H9 (cell line): ENCODE measurements around the gene SLC17A3. TPM values are rescaled to one million over a fixed set of nuclear protein-coding genes. Genes with fewer than 3 reads are reported as not detected.
A peak's percentile ranks its signal among the peaks of the same experiment; 100 is the strongest.

Experiments
- DNase-seq: peaks from one replicate; pipeline ENCODE4 v3.0.0-alpha.2; 2017
- H2AFZ ChIP-seq: one replicate; pipeline ENCODE4 v1.6.1; 2013; ENCODE audit warnings: mild to moderate bottlenecking, low read length, control low read depth, moderate library complexity
- H2AK5ac ChIP-seq: 2 replicates; pipeline ENCODE4 v1.6.1; 2013; ENCODE audit warnings: low read length, control low read depth, mixed read lengths; ENCODE audit not compliant: insufficient read length
- H2BK120ac ChIP-seq: one replicate; pipeline ENCODE4 v1.6.1; 2013; ENCODE audit warnings: low read depth, mild to moderate bottlenecking, low read length, control low read depth, inconsistent platforms; ENCODE audit not compliant: poor library complexity, severe bottlenecking
- H2BK12ac ChIP-seq: 2 replicates; pipeline ENCODE4 v1.6.1; 2013; ENCODE audit warnings: low read length, control low read depth, mixed read lengths, low read depth; ENCODE audit not compliant: insufficient read length
- H2BK15ac ChIP-seq: 2 replicates; pipeline ENCODE4 v1.6.1; 2013; ENCODE audit warnings: low read depth, low read length, control low read depth
- H2BK20ac ChIP-seq: one replicate; pipeline ENCODE4 v1.6.1; 2013; ENCODE audit warnings: low read depth, mild to moderate bottlenecking, low read length, control low read depth, inconsistent platforms; ENCODE audit not compliant: poor library complexity, severe bottlenecking
- H2BK5ac ChIP-seq: 2 replicates; pipeline ENCODE4 v1.6.1; 2013; ENCODE audit warnings: low read length, control low read depth, mixed read lengths; ENCODE audit not compliant: insufficient read length
- H3K14ac ChIP-seq: 2 replicates; pipeline ENCODE4 v1.6.1; 2013; ENCODE audit warnings: low read length, control low read depth; ENCODE audit not compliant: insufficient read depth
- H3K18ac ChIP-seq: 2 replicates; pipeline ENCODE4 v1.6.1; 2013; ENCODE audit warnings: low read depth, mild to moderate bottlenecking, mixed read lengths, low read length, control low read depth; ENCODE audit not compliant: insufficient read length
- H3K23ac ChIP-seq: 2 replicates; pipeline ENCODE4 v1.6.1; 2013; ENCODE audit warnings: low read length, control low read depth, mixed read lengths, low read depth; ENCODE audit not compliant: insufficient read length
- H3K23me2 ChIP-seq: 2 replicates; pipeline ENCODE4 v1.6.1; 2013; ENCODE audit warnings: low read depth, mild to moderate bottlenecking, mixed read lengths, low read length, control low read depth; ENCODE audit not compliant: insufficient read length, poor library complexity, severe bottlenecking
- H3K27ac ChIP-seq: 2 replicates; pipeline ENCODE4 v1.5.1; 2013; ENCODE audit warnings: low read length, control low read depth, mixed read lengths, low read depth; ENCODE audit not compliant: insufficient read length
- H3K27me3 ChIP-seq: 2 replicates; pipeline ENCODE4 v1.6.1; 2013; ENCODE audit warnings: low read length, control low read depth, inconsistent platforms; ENCODE audit not compliant: insufficient read depth
- H3K4ac ChIP-seq: 2 replicates; pipeline ENCODE4 v1.6.1; 2013; ENCODE audit warnings: low read depth, mild to moderate bottlenecking, control low read depth, inconsistent platforms, low read length, moderate library complexity
- H3K4me1 ChIP-seq: 2 replicates; pipeline ENCODE4 v1.6.1; 2013; ENCODE audit warnings: low read length, control low read depth, inconsistent platforms; ENCODE audit not compliant: insufficient read depth
- H3K4me2 ChIP-seq: 2 replicates; pipeline ENCODE4 v1.6.1; 2013; ENCODE audit warnings: low read length, control low read depth, mixed read lengths; ENCODE audit not compliant: insufficient read length, insufficient read depth
- H3K56ac ChIP-seq: 2 replicates; pipeline ENCODE4 v1.6.1; 2013; ENCODE audit warnings: low read depth, mild to moderate bottlenecking, mixed read lengths, low read length, control low read depth; ENCODE audit not compliant: insufficient read length
- H3K79me1 ChIP-seq: 2 replicates; pipeline ENCODE4 v1.6.1; 2013; ENCODE audit warnings: low read depth, mild to moderate bottlenecking, moderate library complexity, low read length, control low read depth, inconsistent platforms; ENCODE audit not compliant: insufficient read depth, poor library complexity, severe bottlenecking
- H3K79me2 ChIP-seq: 2 replicates; pipeline ENCODE4 v1.6.1; 2013; ENCODE audit warnings: low read length, control low read depth, inconsistent platforms; ENCODE audit not compliant: insufficient read depth
- H3K9ac ChIP-seq: 2 replicates; pipeline ENCODE4 v1.6.1; 2013; ENCODE audit warnings: low read length, control low read depth, mixed read lengths; ENCODE audit not compliant: insufficient read length; ENCODE audit errors: extremely low read depth
- H3K9me3 ChIP-seq: one replicate; pipeline ENCODE4 v1.6.1; 2013; ENCODE audit warnings: low read depth, low read length, inconsistent platforms; ENCODE audit not compliant: control insufficient read depth
- H3T11ph ChIP-seq: one replicate; pipeline ENCODE4 v1.6.1; 2013; ENCODE audit warnings: mild to moderate bottlenecking, low read length, control low read depth, inconsistent platforms
- H4K20me1 ChIP-seq: one replicate; pipeline ENCODE4 v1.6.1; 2013; ENCODE audit not compliant: control insufficient read depth, insufficient read length, insufficient read depth
- H4K5ac ChIP-seq: 2 replicates; pipeline ENCODE4 v1.6.1; 2013; ENCODE audit warnings: low read depth, mild to moderate bottlenecking, mixed read lengths, low read length, control low read depth; ENCODE audit not compliant: insufficient read length
- H4K8ac ChIP-seq: replicated peaks from 2 replicates; pipeline ENCODE4 v1.6.1; 2013; ENCODE audit warnings: low read length, control low read depth, mixed read lengths, low read depth; ENCODE audit not compliant: insufficient read length
- H4K91ac ChIP-seq: 2 replicates; pipeline ENCODE4 v1.6.1; 2013; ENCODE audit warnings: low read depth, mild to moderate bottlenecking, moderate library complexity, mixed read lengths, low read length, control low read depth; ENCODE audit not compliant: insufficient read length
- H3K27ac Mint-ChIP-seq, 3 experiments: 2 replicates in 2 of 3; 3 replicates in 1 of 3; pipeline ENCODE4 v1.8.0; 2020 to 2021; ENCODE audit warnings: mixed read lengths in 3 of 3, mild to moderate bottlenecking in 1 of 3, moderate library complexity in 1 of 3
- H3K27me3 Mint-ChIP-seq: 2 replicates; pipeline ENCODE4 v1.8.0; 2021; ENCODE audit warnings: low read depth, mild to moderate bottlenecking, moderate library complexity, mixed read lengths
- H3K36me3 Mint-ChIP-seq, 3 experiments: 2 replicates in 2 of 3; 3 replicates in 1 of 3; pipeline ENCODE4 v1.8.0; 2020 to 2021; ENCODE audit warnings: low read depth in 3 of 3, mixed read lengths in 3 of 3; ENCODE audit not compliant: insufficient read depth in 1 of 3
- H3K4me1 Mint-ChIP-seq, 2 experiments: 2 replicates each; pipeline ENCODE4 v1.8.0; 2020; ENCODE audit warnings: mixed read lengths in 2 of 2
- H3K4me3 Mint-ChIP-seq, 2 experiments: 2 replicates in 1 of 2; 3 replicates in 1 of 2; pipeline ENCODE4 v1.8.0; 2020 to 2021; ENCODE audit warnings: mild to moderate bottlenecking in 2 of 2, mixed read lengths in 2 of 2, moderate library complexity in 1 of 2
- H3K9me3 Mint-ChIP-seq, 2 experiments: 2 replicates in 1 of 2; 3 replicates in 1 of 2; pipeline ENCODE4 v1.8.0; 2020; ENCODE audit warnings: mild to moderate bottlenecking in 2 of 2, mixed read lengths in 2 of 2, moderate library complexity in 1 of 2
- WGBS: extraction: QIAGEN DNeasy Blood & Tissue Kit; methylation state at CpG from one replicate; pipeline ENCODE4 v1.1.7; 2013; ENCODE audit warnings: missing lambda C conversion rate, low lambda C conversion rate, mixed read lengths; ENCODE audit not compliant: insufficient read length; ENCODE audit errors: extremely low coverage; 5-methylcytosine and 5-hydroxymethylcytosine counted together
- total RNA-seq: library from RNA; stranded (reverse); gene quantifications from 2 replicates; pipeline ENCODE4 v1.2.1, GENCODE V29; 2021
- TF ChIP-seq, protein P1 (sequence below): fragments of 200-600 bp; sonication (generic); conservative IDR thresholded peaks from 3 replicates; pipeline ENCODE4 v1.8.0; 2021; ENCODE audit warnings: antibody characterized with exemption, mild to moderate bottlenecking

Gene SLC17A3
- total RNA-seq, 1 experiment from 2014 or later = not detected

DNA sequence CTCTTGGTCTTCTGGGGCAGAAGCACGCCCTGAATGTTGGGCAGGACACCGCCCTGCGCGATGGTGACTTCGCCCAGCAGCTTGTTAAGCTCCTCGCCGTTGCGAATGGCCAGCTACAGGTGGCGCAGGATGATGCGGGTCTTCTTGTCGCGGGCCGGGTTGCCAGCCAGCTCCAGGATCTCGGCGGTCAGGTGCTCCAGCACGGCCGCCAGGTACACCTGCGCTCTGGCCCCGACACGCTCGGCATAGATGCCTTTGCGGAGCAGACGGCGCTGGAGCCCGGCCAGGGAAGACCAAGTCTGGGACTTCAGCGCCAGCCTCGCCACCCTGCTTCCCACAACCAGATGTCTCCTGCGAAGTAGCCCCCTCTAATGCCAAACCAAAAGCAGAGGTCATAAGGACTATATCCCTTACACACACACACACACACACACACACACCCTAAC lies 8.0 kb upstream of the SLC17A3 start:
- H4K91ac ChIP-seq = no peak overlapping the region
- no peak overlapping the region for H2BK15ac ChIP-seq
- H3K23me2 ChIP-seq = no peaks in the 10 kb centered on the region
- H4K5ac ChIP-seq = no peak overlapping the region
- no peaks in the 10 kb centered on the region for H3K79me2 ChIP-seq
- H2BK5ac ChIP-seq = no peak overlapping the region
- H3K4me2 ChIP-seq = no peak overlapping the region
- H3K4ac ChIP-seq = no peak overlapping the region
- no peak overlapping the region for H3K27ac ChIP-seq
- no peak overlapping the region for H3K27ac Mint-ChIP-seq
- peak; percentile 85 for DNase-seq
- H3K27me3 ChIP-seq = no peaks in the 10 kb centered on the region
- TF ChIP-seq, protein P1, sequence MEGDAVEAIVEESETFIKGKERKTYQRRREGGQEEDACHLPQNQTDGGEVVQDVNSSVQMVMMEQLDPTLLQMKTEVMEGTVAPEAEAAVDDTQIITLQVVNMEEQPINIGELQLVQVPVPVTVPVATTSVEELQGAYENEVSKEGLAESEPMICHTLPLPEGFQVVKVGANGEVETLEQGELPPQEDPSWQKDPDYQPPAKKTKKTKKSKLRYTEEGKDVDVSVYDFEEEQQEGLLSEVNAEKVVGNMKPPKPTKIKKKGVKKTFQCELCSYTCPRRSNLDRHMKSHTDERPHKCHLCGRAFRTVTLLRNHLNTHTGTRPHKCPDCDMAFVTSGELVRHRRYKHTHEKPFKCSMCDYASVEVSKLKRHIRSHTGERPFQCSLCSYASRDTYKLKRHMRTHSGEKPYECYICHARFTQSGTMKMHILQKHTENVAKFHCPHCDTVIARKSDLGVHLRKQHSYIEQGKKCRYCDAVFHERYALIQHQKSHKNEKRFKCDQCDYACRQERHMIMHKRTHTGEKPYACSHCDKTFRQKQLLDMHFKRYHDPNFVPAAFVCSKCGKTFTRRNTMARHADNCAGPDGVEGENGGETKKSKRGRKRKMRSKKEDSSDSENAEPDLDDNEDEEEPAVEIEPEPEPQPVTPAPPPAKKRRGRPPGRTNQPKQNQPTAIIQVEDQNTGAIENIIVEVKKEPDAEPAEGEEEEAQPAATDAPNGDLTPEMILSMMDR = no peak; the same call in 2 of the 3 replicates
- no peak overlapping the region for H3K18ac ChIP-seq
- no peak overlapping the region for H2BK120ac ChIP-seq
- H3K4me1 Mint-ChIP-seq = 0 out of 4 replicates have a peak, but pooled peaks cover 0 to 2% of the 10 kb centered on the region in 2 experiments
- H3K9me3 Mint-ChIP-seq = no peaks in the 10 kb centered on the region; a peak in 1 of 5 replicates
- no peak overlapping the region for H2BK20ac ChIP-seq
- H3K14ac ChIP-seq = no peak overlapping the region; the same call in 1 of the 2 replicates
- peaks cover 9% of the 10 kb centered on the region for H3K27me3 Mint-ChIP-seq
- H3K9me3 ChIP-seq = no peaks in the 10 kb centered on the region
- WGBS = no CpG with 5 or more reads among the region's 28 CpGs
- no peak overlapping the region for H2BK12ac ChIP-seq
- no peaks in the 10 kb centered on the region for H3K4me1 ChIP-seq
- no peak overlapping the region for H3K9ac ChIP-seq
- no peaks in the 10 kb centered on the region for H3K36me3 Mint-ChIP-seq
- H3K4me3 Mint-ChIP-seq = peak overlapping the region in 1 of 2 experiments; percentile 39; a peak in 2 of 5 replicates
- no peak overlapping the region for H3K56ac ChIP-seq
- no peaks in the 10 kb centered on the region for H4K20me1 ChIP-seq
- H2AK5ac ChIP-seq = no peak overlapping the region
- H2AFZ ChIP-seq = no peak overlapping the region
- no peak overlapping the region for H3T11ph ChIP-seq
- no peak overlapping the region for H4K8ac ChIP-seq
- no peak overlapping the region for H3K23ac ChIP-seq
- no peaks in the 10 kb centered on the region for H3K79me1 ChIP-seq
